ENCODE results near the gene OXLD1.

- TF ChIP-seq CTCF (conservative IDR thresholded peaks at IDR 0.05) (no peak), EZH2 (IDR thresholded peaks at IDR 0.05; ENCODE audit: low read depth) (no peak)
These were observed 42.4 kb upstream of the OXLD1 start for GRCh38 chr17:81708739-81709185.

All from PC-9 (cell line).